ENCODE results near the gene LOXHD1.

The LOXHD1 gene

GRCh38 chr18:46542545-46542944, 114.5 kb downstream of the LOXHD1 start:
- TF ChIP-seq MYC (IDR thresholded peaks at IDR 0.05; ENCODE audit: low read depth, low read length) (no peak), POLR2A (IDR thresholded peaks at IDR 0.05; ENCODE audit: extremely low read depth, insufficient read length) (no peak), MAX (IDR thresholded peaks at IDR 0.05; ENCODE audit: low read depth, low read length) (no peak), CTCF (IDR thresholded peaks at IDR 0.05; ENCODE audit: low read depth, low read length) (no peak)
- H3K4me3 ChIP-seq (ENCODE audit: low read depth, low read length), result no peak overlapping the region
- no peak for DNase-seq (ENCODE audit: low read depth)

GRCh38 chr18:46541626-46542189, 115.3 kb downstream of the LOXHD1 start:
- no peak for TF ChIP-seq CTCF (IDR thresholded peaks at IDR 0.05; ENCODE audit: low read depth, low read length)
- TF ChIP-seq MAX (IDR thresholded peaks at IDR 0.05; ENCODE audit: low read depth, low read length), result no peak
- no peak for TF ChIP-seq POLR2A (IDR thresholded peaks at IDR 0.05; ENCODE audit: extremely low read depth, insufficient read length)
- no peak for TF ChIP-seq MYC (IDR thresholded peaks at IDR 0.05; ENCODE audit: low read depth, low read length)
- DNase-seq (ENCODE audit: low read depth), result no peak
- H3K4me3 ChIP-seq (ENCODE audit: low read depth, low read length), result no peak overlapping the region

GRCh38 chr18:46538376-46538775, 118.6 kb downstream of the LOXHD1 start:
- TF ChIP-seq MYC (IDR thresholded peaks at IDR 0.05; ENCODE audit: low read depth, low read length) (no peak), POLR2A (IDR thresholded peaks at IDR 0.05; ENCODE audit: extremely low read depth, insufficient read length) (no peak), MAX (IDR thresholded peaks at IDR 0.05; ENCODE audit: low read depth, low read length) (no peak), CTCF (IDR thresholded peaks at IDR 0.05; ENCODE audit: low read depth, low read length) (no peak)
- no peak overlapping the region for H3K4me3 ChIP-seq (ENCODE audit: low read depth, low read length)
- DNase-seq (ENCODE audit: low read depth), result no peak

GRCh38 chr18:46536215-46536874, 120.7 kb downstream of the LOXHD1 start:
- no peak overlapping the region for H3K4me3 ChIP-seq (ENCODE audit: low read depth, low read length)
- DNase-seq (ENCODE audit: low read depth), result no peak
- TF ChIP-seq CTCF (IDR thresholded peaks at IDR 0.05; ENCODE audit: low read depth, low read length) (no peak), POLR2A (IDR thresholded peaks at IDR 0.05; ENCODE audit: extremely low read depth, insufficient read length) (no peak), MAX (IDR thresholded peaks at IDR 0.05; ENCODE audit: low read depth, low read length) (no peak), MYC (IDR thresholded peaks at IDR 0.05; ENCODE audit: low read depth, low read length) (no peak)

- TF ChIP-seq POLR2A (IDR thresholded peaks at IDR 0.05; ENCODE audit: extremely low read depth, insufficient read length), result no peak
- TF ChIP-seq MAX (IDR thresholded peaks at IDR 0.05; ENCODE audit: low read depth, low read length), result no peak
- TF ChIP-seq CTCF (IDR thresholded peaks at IDR 0.05; ENCODE audit: low read depth, low read length), result no peak
- no peak for TF ChIP-seq MYC (IDR thresholded peaks at IDR 0.05; ENCODE audit: low read depth, low read length)
- no peak overlapping the region for H3K4me3 ChIP-seq (ENCODE audit: low read depth, low read length)
- DNase-seq (ENCODE audit: low read depth), result no peak
These were observed 125.5 kb downstream of the LOXHD1 start for GRCh38 chr18:46531482-46531881.
